Mesothelial cell of epicardium (in vitro differentiated cells): ENCODE data around the gene VPS51. TPM values are rescaled to one million over a fixed set of nuclear protein-coding genes. Genes with fewer than 3 reads are reported as not detected.

ENCODE experiments used
- DNase-seq, 2 experiments: peaks; one replicate each; pipeline ENCODE4 v3.0.0; 2021; ENCODE audit warnings: low spot score in 2 of 2; ENCODE audit not compliant: unreplicated experiment in 2 of 2
- H3K27ac Mint-ChIP-seq: 2 replicates; pipeline ENCODE4 v1.8.0; 2021; ENCODE audit warnings: mixed read lengths
- H3K27me3 Mint-ChIP-seq: 2 replicates; pipeline ENCODE4 v1.8.0; 2021; ENCODE audit warnings: low read depth, mixed read lengths
- H3K36me3 Mint-ChIP-seq: 2 replicates; pipeline ENCODE4 v1.8.0; 2021; ENCODE audit warnings: mixed read lengths
- H3K4me1 Mint-ChIP-seq: 2 replicates; pipeline ENCODE4 v1.8.0; 2021; ENCODE audit warnings: mixed read lengths
- H3K4me3 Mint-ChIP-seq: 2 replicates; pipeline ENCODE4 v1.8.0; 2021; ENCODE audit warnings: mild to moderate bottlenecking, moderate library complexity, mixed read lengths
- H3K9me3 Mint-ChIP-seq: 2 replicates; pipeline ENCODE4 v1.8.0; 2021; ENCODE audit warnings: mixed read lengths
- CTCF ChIP-seq: fragments of 200-600 bp; sonication (generic); IDR thresholded peaks from one replicate; pipeline ENCODE4 v1.5.0; 2021; ENCODE audit warnings: antibody characterized with exemption; ENCODE audit not compliant: unreplicated experiment
- total RNA-seq: library from RNA; stranded (reverse); gene quantifications from 3 replicates; pipeline ENCODE4 v1.2.1, GENCODE V29; 2021

The VPS51 gene
- total RNA-seq, 1 donor from 2014 or later: 113 TPM

- Mint-ChIP-seq H3K4me3 (no peak overlapping the region), H3K27me3 (no peaks in the 10 kb centered on the region), H3K9me3 (no peaks in the 10 kb centered on the region), H3K27ac (no peak overlapping the region), H3K36me3 (peaks cover 7% of the 10 kb centered on the region), H3K4me1 (peaks cover 15% of the 10 kb centered on the region)
- no peak for TF ChIP-seq CTCF
- no peak for DNase-seq
Observed at GRCh38 chr11:65129649-65130441, 33.8 kb downstream of the VPS51 start.

GRCh38 chr11:65130631-65131416 lies 34.8 kb downstream of the VPS51 start:
- peaks cover 22% of the 10 kb centered on the region for H3K4me1 Mint-ChIP-seq
- H3K4me3 Mint-ChIP-seq: no peak overlapping the region
- no peaks in the 10 kb centered on the region for H3K9me3 Mint-ChIP-seq
- no peak overlapping the region for H3K27ac Mint-ChIP-seq
- H3K27me3 Mint-ChIP-seq: no peaks in the 10 kb centered on the region
- H3K36me3 Mint-ChIP-seq: peaks cover 7% of the 10 kb centered on the region
- DNase-seq: no peak
- TF ChIP-seq CTCF: no peak

- no peak overlapping the region for H3K27ac Mint-ChIP-seq
- H3K36me3 Mint-ChIP-seq: peaks cover 7% of the 10 kb centered on the region
- no peak overlapping the region for H3K4me3 Mint-ChIP-seq
- no peaks in the 10 kb centered on the region for H3K27me3 Mint-ChIP-seq
- no peak for TF ChIP-seq CTCF
- DNase-seq: no peak
- no peaks in the 10 kb centered on the region for H3K9me3 Mint-ChIP-seq
- peaks cover 27% of the 10 kb centered on the region for H3K4me1 Mint-ChIP-seq
Observed at GRCh38 chr11:65131417-65131776, 35.4 kb downstream of the VPS51 start.

DNA sequence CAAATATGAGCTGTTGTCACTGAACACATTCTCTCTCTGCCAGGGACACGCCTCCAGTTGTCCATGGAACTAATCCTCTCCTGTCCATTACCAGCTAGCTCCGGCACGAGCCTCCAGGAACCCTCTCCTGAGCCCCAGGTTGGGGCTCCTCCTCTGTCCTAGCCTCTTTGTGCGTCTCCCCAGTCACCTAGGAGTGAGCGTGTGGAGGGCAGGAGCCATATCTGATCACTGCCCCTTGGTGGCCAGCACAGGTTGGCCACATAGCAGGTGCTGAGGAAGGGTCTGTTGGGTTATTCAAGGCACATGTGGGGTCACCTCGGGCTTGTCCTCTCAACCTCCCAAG lies 35.9 kb downstream of the VPS51 start:
- H3K4me1 Mint-ChIP-seq: peaks cover 30% of the 10 kb centered on the region
- no peaks in the 10 kb centered on the region for H3K27me3 Mint-ChIP-seq
- no peak for DNase-seq
- peak overlapping the region; percentile 6 for H3K4me3 Mint-ChIP-seq
- no peaks in the 10 kb centered on the region for H3K9me3 Mint-ChIP-seq
- peaks cover 6% of the 10 kb centered on the region for H3K36me3 Mint-ChIP-seq
- H3K27ac Mint-ChIP-seq: no peak overlapping the region
- TF ChIP-seq CTCF: no peak

DNA sequence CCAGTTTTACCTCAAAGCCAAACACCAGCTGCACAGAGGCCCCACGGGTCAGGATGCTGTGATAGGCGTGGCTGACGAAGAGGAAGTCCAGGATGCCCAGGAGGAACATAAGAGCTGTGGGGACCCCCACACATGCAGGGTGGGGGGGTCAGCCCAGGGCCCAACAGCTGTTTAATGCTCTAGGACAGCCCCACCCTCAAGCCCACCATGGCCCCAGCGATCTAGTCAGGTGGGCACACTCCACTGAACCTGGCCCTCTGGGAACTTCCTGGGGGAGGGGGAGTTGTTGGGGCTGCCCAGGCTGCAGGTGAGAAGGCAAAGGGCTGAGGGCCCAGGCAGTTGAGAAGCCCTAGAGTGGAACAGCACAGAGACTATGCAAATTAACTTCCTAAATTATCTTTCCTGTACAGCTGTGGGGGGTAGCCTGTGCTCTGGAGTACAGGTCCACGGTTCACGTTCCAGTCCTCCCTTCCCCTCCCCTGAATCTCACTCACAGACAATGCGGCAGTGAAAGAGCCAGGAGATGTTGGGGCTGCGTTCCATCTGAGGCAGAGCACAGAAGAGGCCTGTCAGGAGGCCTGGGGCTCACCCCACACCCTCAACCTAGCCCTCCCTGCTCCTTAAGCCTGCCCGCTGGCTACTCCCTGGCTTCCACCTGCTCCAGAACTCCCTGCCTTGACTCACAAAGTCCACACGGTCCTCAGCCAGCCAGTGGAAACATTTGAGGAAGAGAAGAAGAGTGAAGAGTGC lies 36.4 kb downstream of the VPS51 start:
- Mint-ChIP-seq H3K27me3 (no peaks in the 10 kb centered on the region), H3K36me3 (peaks cover 3% of the 10 kb centered on the region), H3K27ac (peak overlapping the region; percentile 100), H3K4me3 (peak overlapping the region; percentile 99), H3K4me1 (peaks cover 30% of the 10 kb centered on the region), H3K9me3 (no peaks in the 10 kb centered on the region)
- no peak for TF ChIP-seq CTCF
- DNase-seq: no peak
